ENCODE results near the gene CCL18. TPM values are rescaled to one million over a fixed set of nuclear protein-coding genes. Genes with fewer than 3 reads are reported as not detected.
"Not testable (repeated sequence)": the region's sequence is repeated elsewhere in the genome, so short reads cannot be mapped to it uniquely, and the experiment has no call there.

CCL18 gene
- under 1 TPM in 1 of 4 donors, not detected in 3; 0.19 TPM for total RNA-seq

GRCh38 chr17:36063786-36064541, at the start of gene CCL18:
Gene CCL18 (plus strand): TSS chr17:36064272. CDS start chr17:36064343, 71 bp downstream.
- no peak within 1 kb of the TSS for H3K4me3 ChIP-seq (ENCODE audit: low read depth, poor library complexity, severe bottlenecking)
- DNase-seq (ENCODE audit: low spot score in 2 of 2) = no peak
- intact Hi-C loops (cut with DNase I; ENCODE audit: low total_unique reads) = no loop called here
- 69 to 74% methylated on average over 5 of the region's 5 CpGs for WGBS, 2 donors
- TF ChIP-seq POLR2A (IDR thresholded peaks at IDR 0.05) (no peak), CTCF (IDR thresholded peaks at IDR 0.05) (no peak)

- no peak for DNase-seq (ENCODE audit: low spot score in 2 of 2)
These were observed 49.1 kb upstream of the CCL18 start for GRCh38 chr17:36014946-36015345.

GRCh38 chr17:36015895-36016294, 48.2 kb upstream of the CCL18 start:
- intact Hi-C loops (cut with DNase I; ENCODE audit: low total_unique reads); H3K4me3 ChIP-seq (ENCODE audit: low read depth, poor library complexity, severe bottlenecking); DNase-seq (ENCODE audit: low spot score in 2 of 2): not testable (repeated sequence)
- WGBS, 2 donors = 88 to 93% methylated on average over 4 of the region's 4 CpGs

More at GRCh38 chr17:36014946-36015345, 49.1 kb upstream of the CCL18 start:
- TF ChIP-seq CTCF (IDR thresholded peaks at IDR 0.05) (no peak), POLR2A (IDR thresholded peaks at IDR 0.05) (no peak)
- intact Hi-C loops (cut with DNase I; ENCODE audit: low total_unique reads) = no loop called here
- H3K4me3 ChIP-seq (ENCODE audit: low read depth, poor library complexity, severe bottlenecking) = no peak overlapping the region
- 72 to 75% methylated on average over 5 of the region's 5 CpGs for WGBS, 2 donors

GRCh38 chr17:36016555-36016954, 47.5 kb upstream of the CCL18 start:
- intact Hi-C loops (cut with DNase I; ENCODE audit: low total_unique reads) = no loop called here
- DNase-seq (ENCODE audit: low spot score in 2 of 2) = no peak
- 89 to 95% methylated on average over 2 of the region's 2 CpGs for WGBS, 2 donors

GRCh38 chr17:36017799-36018198, 46.3 kb upstream of the CCL18 start, which contains the start of gene CCL23:
Gene CCL23 (minus strand): TSS chr17:36017972. CDS start chr17:36017897, 75 bp downstream.
- DNase-seq (ENCODE audit: low spot score in 2 of 2) = no peak

More at GRCh38 chr17:36016555-36016954, 47.5 kb upstream of the CCL18 start:
- H3K4me3 ChIP-seq (ENCODE audit: low read depth, poor library complexity, severe bottlenecking) = no peak overlapping the region
- no peak for TF ChIP-seq CTCF (IDR thresholded peaks at IDR 0.05)
- no peak for TF ChIP-seq POLR2A (IDR thresholded peaks at IDR 0.05)

More at GRCh38 chr17:36017799-36018198, 46.3 kb upstream of the CCL18 start, which contains the start of gene CCL23:
- 59 to 60% methylated on average over 6 of the region's 6 CpGs for WGBS, 2 donors
- intact Hi-C loops (cut with DNase I; ENCODE audit: low total_unique reads) = no loop called here
- H3K4me3 ChIP-seq (ENCODE audit: low read depth, poor library complexity, severe bottlenecking) = no peak within 1 kb of the TSS
- no peak for TF ChIP-seq CTCF (IDR thresholded peaks at IDR 0.05)
- TF ChIP-seq POLR2A (IDR thresholded peaks at IDR 0.05) = no peak
